ENCODE data around the gene STXBP6.

GRCh38 chr14:24895243-24895583, 154.7 kb downstream of the STXBP6 start:
- TF ChIP-seq REST (IDR thresholded peaks at IDR 0.05; ENCODE audit: insufficient read depth in 1 of 2, low read depth in 2 of 2, low read length in 2 of 2) (no peak), TAF1 (IDR thresholded peaks at IDR 0.05; ENCODE audit: borderline replicate concordance, insufficient read depth, low read length) (no peak), POLR2AphosphoS5 (IDR thresholded peaks at IDR 0.05; ENCODE audit: low read depth, low read length) (no peak), FOXP2 (optimal IDR thresholded peaks at IDR 0.05; ENCODE audit: borderline replicate concordance, extremely low read depth, extremely low read length, insufficient read depth) (no peak), SIN3A (IDR thresholded peaks at IDR 0.05; ENCODE audit: borderline replicate concordance, insufficient read depth, low read length) (no peak)
